Measurements from ENCODE around the gene ZNF511.

ZNF511 gene

DNA sequence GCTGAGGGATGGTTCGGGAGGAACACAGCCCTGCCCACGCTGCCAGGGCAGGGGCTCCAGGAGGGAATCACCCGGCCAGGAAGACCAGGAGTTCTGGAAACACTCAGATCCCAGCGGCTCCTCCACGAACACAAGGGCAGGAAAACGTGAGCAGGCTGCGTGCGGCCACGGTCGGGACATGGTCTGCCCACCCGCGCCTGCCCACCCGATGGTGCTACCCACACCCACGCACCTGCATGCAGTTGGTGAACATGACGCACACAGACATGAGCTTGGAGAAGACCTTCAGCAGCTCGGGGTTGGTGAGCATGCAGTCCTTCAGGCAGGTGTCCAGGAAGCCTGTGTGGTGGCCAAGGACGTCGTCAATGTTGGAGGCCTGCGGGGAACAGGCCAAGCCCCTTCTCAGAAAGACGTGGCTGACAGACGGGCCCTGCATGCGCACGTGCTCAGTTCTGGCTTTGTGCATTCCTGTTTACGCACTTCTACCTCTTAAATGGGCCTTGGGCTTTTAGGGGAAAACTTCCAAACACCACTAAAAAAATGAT lies 25.8 kb upstream of the ZNF511 start:
- TF ChIP-seq, protein P1, sequence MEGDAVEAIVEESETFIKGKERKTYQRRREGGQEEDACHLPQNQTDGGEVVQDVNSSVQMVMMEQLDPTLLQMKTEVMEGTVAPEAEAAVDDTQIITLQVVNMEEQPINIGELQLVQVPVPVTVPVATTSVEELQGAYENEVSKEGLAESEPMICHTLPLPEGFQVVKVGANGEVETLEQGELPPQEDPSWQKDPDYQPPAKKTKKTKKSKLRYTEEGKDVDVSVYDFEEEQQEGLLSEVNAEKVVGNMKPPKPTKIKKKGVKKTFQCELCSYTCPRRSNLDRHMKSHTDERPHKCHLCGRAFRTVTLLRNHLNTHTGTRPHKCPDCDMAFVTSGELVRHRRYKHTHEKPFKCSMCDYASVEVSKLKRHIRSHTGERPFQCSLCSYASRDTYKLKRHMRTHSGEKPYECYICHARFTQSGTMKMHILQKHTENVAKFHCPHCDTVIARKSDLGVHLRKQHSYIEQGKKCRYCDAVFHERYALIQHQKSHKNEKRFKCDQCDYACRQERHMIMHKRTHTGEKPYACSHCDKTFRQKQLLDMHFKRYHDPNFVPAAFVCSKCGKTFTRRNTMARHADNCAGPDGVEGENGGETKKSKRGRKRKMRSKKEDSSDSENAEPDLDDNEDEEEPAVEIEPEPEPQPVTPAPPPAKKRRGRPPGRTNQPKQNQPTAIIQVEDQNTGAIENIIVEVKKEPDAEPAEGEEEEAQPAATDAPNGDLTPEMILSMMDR (IDR thresholded peaks at IDR 0.05; ENCODE audit: low read depth, low read length, poor library complexity, severe bottlenecking): no peak
- TF ChIP-seq EZH2phosphoT487 (IDR thresholded peaks at IDR 0.05; ENCODE audit: borderline replicate concordance, low read length): no peak
- H3K9me2 ChIP-seq (replicated peaks; ENCODE audit: control insufficient read depth, low read length): no peaks in the 10 kb centered on the region
- H3K4me3 ChIP-seq (ENCODE audit: low read length): no peak overlapping the region
- H3K9me3 ChIP-seq (ENCODE audit: control insufficient read depth, insufficient read depth, low read length): no peaks in the 10 kb centered on the region
- no peak overlapping the region for H3K27ac ChIP-seq (ENCODE audit: low read depth, low read length)
- H4K20me1 ChIP-seq (ENCODE audit: control insufficient read depth, insufficient read depth, low read depth, low read length): no peaks in the 10 kb centered on the region
- H3F3A ChIP-seq (ENCODE audit: control insufficient read depth, insufficient read depth): no peaks in the 10 kb centered on the region
- no peaks in the 10 kb centered on the region for H3K79me2 ChIP-seq (ENCODE audit: control insufficient read depth, low read length)
- no peaks in the 10 kb centered on the region for H3K27me3 ChIP-seq (ENCODE audit: control insufficient read depth, low read length)
- H3K4me2 ChIP-seq (ENCODE audit: low read length): no peak overlapping the region
- H3K4me1 ChIP-seq (ENCODE audit: control insufficient read depth, low read length): peaks cover 10% of the 10 kb centered on the region
- H3K36me3 ChIP-seq (ENCODE audit: control insufficient read depth, low read length): peaks cover 34% of the 10 kb centered on the region

DNA sequence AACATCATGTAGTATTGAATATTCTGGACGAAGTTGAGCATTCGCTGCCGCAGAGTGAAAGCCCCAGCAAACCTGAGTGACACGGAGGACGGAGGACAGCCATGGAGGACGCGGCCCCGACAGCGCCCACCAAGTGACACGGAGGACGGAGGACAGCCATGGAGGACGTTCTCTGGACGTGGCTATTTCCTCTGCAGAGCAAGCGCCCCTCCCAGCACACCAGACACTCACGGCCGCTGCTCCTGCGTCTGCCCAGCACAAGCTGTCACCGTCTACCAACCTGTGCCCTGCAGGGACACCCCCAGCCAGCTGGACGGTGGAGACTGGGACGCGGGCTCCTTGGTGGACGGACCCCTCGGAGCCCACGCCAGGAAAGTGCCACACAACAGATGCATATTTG lies 24.8 kb upstream of the ZNF511 start:
- no peak overlapping the region for H3K27ac ChIP-seq (ENCODE audit: low read depth, low read length)
- H3K27me3 ChIP-seq (ENCODE audit: control insufficient read depth, low read length): no peaks in the 10 kb centered on the region
- H3K4me1 ChIP-seq (ENCODE audit: control insufficient read depth, low read length): no peaks in the 10 kb centered on the region
- H4K20me1 ChIP-seq (ENCODE audit: control insufficient read depth, insufficient read depth, low read depth, low read length): no peaks in the 10 kb centered on the region
- TF ChIP-seq, protein P1 (IDR thresholded peaks at IDR 0.05; ENCODE audit: low read depth, low read length, poor library complexity, severe bottlenecking): no peak
- no peak for TF ChIP-seq EZH2phosphoT487 (IDR thresholded peaks at IDR 0.05; ENCODE audit: borderline replicate concordance, low read length)
- peaks cover 41% of the 10 kb centered on the region for H3K36me3 ChIP-seq (ENCODE audit: control insufficient read depth, low read length)
- no peak overlapping the region for H3K4me2 ChIP-seq (ENCODE audit: low read length)
- H3K4me3 ChIP-seq (ENCODE audit: low read length): no peak overlapping the region
- no peaks in the 10 kb centered on the region for H3K9me2 ChIP-seq (replicated peaks; ENCODE audit: control insufficient read depth, low read length)
- H3K9me3 ChIP-seq (ENCODE audit: control insufficient read depth, insufficient read depth, low read length): no peaks in the 10 kb centered on the region
- no peaks in the 10 kb centered on the region for H3K79me2 ChIP-seq (ENCODE audit: control insufficient read depth, low read length)
- H3F3A ChIP-seq (ENCODE audit: control insufficient read depth, insufficient read depth): no peaks in the 10 kb centered on the region

DNA sequence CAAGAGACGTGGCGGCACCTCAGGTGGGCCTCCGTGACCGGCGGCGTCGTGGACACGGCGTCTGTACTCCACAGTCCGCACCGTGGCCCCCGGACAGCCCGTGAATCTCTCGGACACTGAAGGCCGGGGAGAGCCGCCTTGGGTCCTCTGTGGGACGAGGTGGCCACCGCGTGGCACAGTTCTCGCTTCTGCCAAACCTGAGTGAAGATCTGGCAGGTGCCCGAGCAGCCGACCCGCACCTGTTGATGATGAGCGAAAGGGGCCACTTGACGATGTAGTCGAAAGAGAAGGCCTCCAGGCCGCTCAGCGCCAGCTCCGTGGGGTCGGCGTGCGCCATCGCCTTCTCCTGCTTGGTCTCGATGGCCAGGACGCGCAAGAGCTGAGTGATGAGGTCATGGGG lies 23.5 kb upstream of the ZNF511 start:
- no peaks in the 10 kb centered on the region for H3K9me2 ChIP-seq (replicated peaks; ENCODE audit: control insufficient read depth, low read length)
- TF ChIP-seq, protein P1 (IDR thresholded peaks at IDR 0.05; ENCODE audit: low read depth, low read length, poor library complexity, severe bottlenecking): no peak
- TF ChIP-seq EZH2phosphoT487 (IDR thresholded peaks at IDR 0.05; ENCODE audit: borderline replicate concordance, low read length): no peak
- no peak overlapping the region for H3K27ac ChIP-seq (ENCODE audit: low read depth, low read length)
- no peaks in the 10 kb centered on the region for H3K27me3 ChIP-seq (ENCODE audit: control insufficient read depth, low read length)
- H3K9me3 ChIP-seq (ENCODE audit: control insufficient read depth, insufficient read depth, low read length): no peaks in the 10 kb centered on the region
- H3F3A ChIP-seq (ENCODE audit: control insufficient read depth, insufficient read depth): no peaks in the 10 kb centered on the region
- no peaks in the 10 kb centered on the region for H3K79me2 ChIP-seq (ENCODE audit: control insufficient read depth, low read length)
- no peaks in the 10 kb centered on the region for H4K20me1 ChIP-seq (ENCODE audit: control insufficient read depth, insufficient read depth, low read depth, low read length)
- H3K4me2 ChIP-seq (ENCODE audit: low read length): no peak overlapping the region
- H3K4me3 ChIP-seq (ENCODE audit: low read length): no peak overlapping the region
- peaks cover 44% of the 10 kb centered on the region for H3K36me3 ChIP-seq (ENCODE audit: control insufficient read depth, low read length)
- no peaks in the 10 kb centered on the region for H3K4me1 ChIP-seq (ENCODE audit: control insufficient read depth, low read length)

Measured in DOHH2 (cell line).